Renal cortex interstitium (tissue), 11 donors: ENCODE results near the gene KAZN. TPM values are rescaled to one million over a fixed set of nuclear protein-coding genes. Genes with fewer than 3 reads are reported as not detected.

Experiments used
- DNase-seq, 11 donors: peaks; one replicate each; pipeline ENCODE4 v3.0.0-alpha.2; 2013; ENCODE audit warnings: low read depth in 9 of 11, low spot score in 4 of 11; ENCODE audit errors: extremely low read depth in 1 of 11
- polyA plus RNA-seq, 3 donors: library from polyadenylated mRNA; unstranded; fragments of 120-200 nt; gene quantifications; one replicate each; pipeline ENCODE4 v1.2.1, GENCODE V29; 2013; ENCODE audit not compliant: insufficient read length in 3 of 3

Gene KAZN
- polyA plus RNA-seq, 3 donors = 32.3 to 43.3 (median 34.6) TPM

- no peak for DNase-seq
Observed at GRCh38 chr1:14716474-14716873, 118.0 kb downstream of the KAZN start.

- no peak for DNase-seq
Observed at GRCh38 chr1:14718476-14718875, 120.0 kb downstream of the KAZN start.

GRCh38 chr1:14723401-14723800, 124.9 kb downstream of the KAZN start:
- no peak for DNase-seq

- no peak for DNase-seq
Observed at GRCh38 chr1:14724246-14724645, 125.8 kb downstream of the KAZN start.

- DNase-seq = no peak
Observed at GRCh38 chr1:14724678-14725077, 126.2 kb downstream of the KAZN start.

- no peak for DNase-seq
Observed at GRCh38 chr1:14725238-14725637, 126.8 kb downstream of the KAZN start.

GRCh38 chr1:14725695-14726094, 127.2 kb downstream of the KAZN start:
- DNase-seq = no peak

GRCh38 chr1:14726606-14727005, 128.1 kb downstream of the KAZN start:
- no peak for DNase-seq

GRCh38 chr1:14728516-14728915, 130.0 kb downstream of the KAZN start:
- no peak for DNase-seq

- no peak for DNase-seq
Observed at GRCh38 chr1:14732728-14733047, 134.2 kb downstream of the KAZN start.

- DNase-seq = peak in 1 of 11 donors; percentile 34
Observed at GRCh38 chr1:14733048-14733778, 134.7 kb downstream of the KAZN start.

- no peak for DNase-seq
Observed at GRCh38 chr1:14733779-14734140, 135.3 kb downstream of the KAZN start.

- no peak for DNase-seq
Observed at GRCh38 chr1:14735841-14736240, 137.4 kb downstream of the KAZN start.

GRCh38 chr1:14737561-14738094, 139.1 kb downstream of the KAZN start:
- no peak for DNase-seq

GRCh38 chr1:14738235-14738634, 139.8 kb downstream of the KAZN start:
- no peak for DNase-seq

- DNase-seq = no peak
Observed at GRCh38 chr1:14738647-14739046, 140.2 kb downstream of the KAZN start.

- no peak for DNase-seq
Observed at GRCh38 chr1:14739082-14739832, 140.8 kb downstream of the KAZN start.

GRCh38 chr1:14740016-14740415, 141.5 kb downstream of the KAZN start:
- no peak for DNase-seq

GRCh38 chr1:14741082-14741481, 142.6 kb downstream of the KAZN start:
- DNase-seq = no peak

- DNase-seq = no peak
Observed at GRCh38 chr1:14741532-14741931, 143.0 kb downstream of the KAZN start.
